GM12891 (cell line): Measurements from ENCODE around the gene KCNIP1.

ENCODE experiments used
- DNase-seq: peaks from one replicate; pipeline ENCODE4 v3.0.0; 2011; ENCODE audit warnings: low spot score; ENCODE audit not compliant: insufficient read length
- FAIRE-seq: peaks from 2 replicates; lab custom pipeline; 2011; peaks lifted over from hg19 to GRCh38; lab: Jason Lieb, UNC
- PAX5 ChIP-seq: IDR thresholded peaks from 2 replicates; pipeline ENCODE4 v1.6.1; 2011; ENCODE audit warnings: low read length, moderate library complexity, mild to moderate bottlenecking; ENCODE audit not compliant: insufficient read depth, severe bottlenecking
- POLR2A ChIP-seq: IDR thresholded peaks from 2 replicates; pipeline ENCODE4 v1.6.1; 2011; ENCODE audit warnings: low read depth, low read length, control low read depth
- POLR2AphosphoS5 ChIP-seq: IDR thresholded peaks from 2 replicates; pipeline ENCODE4 v1.6.1; 2011; ENCODE audit warnings: low read depth, low read length, control low read depth
- POU2F2 ChIP-seq: IDR thresholded peaks from 2 replicates; pipeline ENCODE4 v1.6.1; 2011; ENCODE audit warnings: low read depth, mild to moderate bottlenecking, control low read depth, low read length, moderate library complexity
- SPI1 ChIP-seq: IDR thresholded peaks from 2 replicates; pipeline ENCODE4 v1.6.1; 2011; ENCODE audit warnings: low read depth, low read length, control low read depth
- TAF1 ChIP-seq: IDR thresholded peaks from 2 replicates; pipeline ENCODE4 v1.6.1; 2011; ENCODE audit warnings: low read depth, low read length, control low read depth

KCNIP1 gene

DNA sequence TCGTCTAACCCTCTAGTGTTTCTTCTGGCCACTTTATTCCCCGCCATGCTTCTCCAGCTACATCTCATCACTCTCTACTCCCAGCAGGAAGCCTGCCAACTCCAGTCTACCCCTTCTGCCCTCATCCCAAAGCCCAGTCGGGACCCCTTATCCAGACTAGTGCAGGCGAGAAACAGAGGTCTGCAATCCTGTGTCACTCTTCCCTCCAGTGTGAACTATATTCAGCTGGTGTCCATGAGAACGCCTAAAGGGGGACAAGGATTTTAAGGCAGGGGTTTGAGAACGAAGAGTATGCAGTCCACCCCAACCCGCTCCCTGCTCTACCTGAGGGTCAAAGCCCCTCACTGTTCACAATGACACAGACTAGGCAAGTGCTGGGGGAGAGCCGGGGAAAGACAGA, 238.0 kb downstream of the KCNIP1 start:
- DNase-seq, result no peak
- no peak for TF ChIP-seq SPI1
- TF ChIP-seq PAX5, result no peak
- TF ChIP-seq POLR2AphosphoS5, result no peak
- no peak for TF ChIP-seq TAF1
- TF ChIP-seq POLR2A, result no peak
- no peak for TF ChIP-seq POU2F2
- FAIRE-seq, result no peak

DNA sequence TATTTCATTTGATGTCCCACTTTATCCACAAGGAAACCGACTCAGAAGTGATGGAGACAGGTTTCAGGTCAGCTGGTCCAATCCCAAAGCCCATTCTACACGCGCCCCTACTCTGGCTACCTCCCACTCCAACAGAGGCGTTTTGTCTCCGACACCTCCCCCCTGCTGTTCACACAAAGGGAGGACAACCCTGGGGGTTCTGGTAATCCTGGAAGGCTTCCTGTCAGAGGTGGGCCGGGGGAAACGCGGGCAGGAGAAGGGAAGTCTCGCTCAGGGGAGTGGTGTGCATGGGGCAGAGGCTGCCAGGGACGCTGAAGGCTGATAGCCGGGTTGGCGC, 240.0 kb downstream of the KCNIP1 start:
- FAIRE-seq (no peak), DNase-seq (no peak)
- TF ChIP-seq POLR2A (no peak), SPI1 (no peak), POU2F2 (no peak), POLR2AphosphoS5 (no peak)

- no peak for DNase-seq
- no peak for FAIRE-seq
- TF ChIP-seq PAX5 (no peak), TAF1 (no peak), POLR2AphosphoS5 (no peak), POU2F2 (no peak), POLR2A (no peak), SPI1 (no peak)
Observed at GRCh38 chr5:170745481-170746071, 241.8 kb downstream of the KCNIP1 start.

- DNase-seq, result no peak
- no peak for TF ChIP-seq POU2F2
- no peak for TF ChIP-seq SPI1
- TF ChIP-seq POLR2A, result no peak
- no peak for TF ChIP-seq TAF1
- no peak for TF ChIP-seq POLR2AphosphoS5
- TF ChIP-seq PAX5, result no peak
- no peak for FAIRE-seq
Observed at GRCh38 chr5:170746075-170746960, 242.5 kb downstream of the KCNIP1 start.

DNA sequence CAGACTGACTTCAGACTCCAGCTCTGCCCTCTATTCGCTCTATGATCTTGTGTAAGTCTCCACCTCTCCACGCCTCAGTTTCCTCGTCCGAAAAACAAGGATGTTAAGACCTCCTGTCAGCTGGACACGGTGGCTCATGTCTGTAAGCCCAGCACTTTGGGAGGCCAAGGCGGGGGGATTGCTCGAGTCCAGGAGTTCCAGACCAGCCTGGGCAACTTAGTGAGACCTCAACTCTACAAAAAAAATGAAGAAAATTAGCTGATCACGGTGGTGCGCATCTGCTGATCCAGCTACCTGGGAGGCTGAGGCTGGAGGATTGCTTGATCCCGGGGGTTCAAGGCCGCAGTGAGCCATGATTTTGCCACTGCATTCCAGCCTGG, 243.1 kb downstream of the KCNIP1 start:
- no peak for DNase-seq
- TF ChIP-seq POLR2A (no peak), SPI1 (no peak), POLR2AphosphoS5 (no peak), PAX5 (no peak), POU2F2 (no peak), TAF1 (no peak)
- FAIRE-seq, result no peak

- no peak for TF ChIP-seq TAF1
- no peak for TF ChIP-seq POLR2A
- TF ChIP-seq PAX5, result no peak
- no peak for TF ChIP-seq POU2F2
- TF ChIP-seq POLR2AphosphoS5, result no peak
- no peak for TF ChIP-seq SPI1
- no peak for DNase-seq
- FAIRE-seq, result no peak
Observed at GRCh38 chr5:170747357-170747756, 243.5 kb downstream of the KCNIP1 start.

- TF ChIP-seq SPI1 (no peak), POLR2A (no peak)
- no peak for DNase-seq
Observed at GRCh38 chr5:170747851-170748250, 244.0 kb downstream of the KCNIP1 start.

DNA sequence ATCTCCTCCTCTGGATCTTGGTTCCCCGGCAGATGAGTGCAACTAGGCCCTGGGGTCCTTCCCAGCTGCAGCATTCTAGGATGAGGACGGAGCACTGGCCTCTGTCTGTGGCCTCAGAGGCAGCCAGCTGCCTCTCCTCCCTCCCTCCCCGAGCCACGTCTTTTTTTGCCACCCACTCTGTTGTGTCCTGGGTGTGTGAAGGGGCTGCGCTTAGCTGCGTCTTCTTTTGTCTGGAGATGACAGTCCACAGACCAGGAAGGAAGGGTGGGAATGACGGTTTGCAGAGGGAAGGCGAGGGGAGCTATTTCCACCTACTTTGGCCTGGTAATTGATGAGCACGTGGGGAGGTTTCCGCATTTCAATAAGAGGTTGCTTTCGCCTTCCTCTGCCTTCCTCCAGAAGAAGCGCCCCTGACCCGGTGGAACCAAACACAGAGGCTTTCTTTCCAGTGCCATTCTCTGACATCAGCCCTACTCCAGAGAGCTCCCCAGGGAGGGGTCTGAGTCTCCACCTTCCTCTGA, 245.2 kb downstream of the KCNIP1 start:
- TF ChIP-seq SPI1, result no peak
- no peak for TF ChIP-seq POLR2AphosphoS5
- no peak for TF ChIP-seq POU2F2
- TF ChIP-seq PAX5, result no peak
- TF ChIP-seq TAF1, result no peak
- TF ChIP-seq POLR2A, result no peak
- DNase-seq, result no peak
- FAIRE-seq, result no peak

More at GRCh38 chr5:170747851-170748250, 244.0 kb downstream of the KCNIP1 start:
- FAIRE-seq, result no peak

GRCh38 chr5:170749911-170750431, 246.2 kb downstream of the KCNIP1 start:
- TF ChIP-seq POLR2A, result no peak
- no peak for TF ChIP-seq SPI1
- no peak for DNase-seq
- FAIRE-seq, result no peak
